SU-DHL-6 (cell line): Measurements from ENCODE around the gene ITGAE.
A peak's percentile ranks its signal among the peaks of the same experiment; 100 is the strongest.

Experiments used
- H2AFZ ChIP-seq: fragments of 200-600 bp; sonication (generic); 2 replicates; pipeline ENCODE4 v1.6.1; 2014; ENCODE audit warnings: low read depth, mild to moderate bottlenecking, moderate library complexity, mixed read lengths, antibody characterized with exemption, low read length; ENCODE audit not compliant: severe bottlenecking
- H3F3A ChIP-seq: fragments of 200-600 bp; shearing (Covaris generic); 2 replicates; pipeline ENCODE4 v1.6.0; 2016; ENCODE audit warnings: antibody characterized with exemption, mild to moderate bottlenecking; ENCODE audit not compliant: insufficient read depth
- H3K27ac ChIP-seq: fragments of 200-600 bp; sonication (generic); 2 replicates; pipeline ENCODE4 v1.5.1; 2016; ENCODE audit warnings: low read depth, mild to moderate bottlenecking, low read length, moderate library complexity, mixed read lengths
- H3K27me3 ChIP-seq: fragments of 200-600 bp; sonication (generic), shearing (Covaris generic); 2 replicates; pipeline ENCODE4 v1.6.0; 2014; ENCODE audit warnings: mild to moderate bottlenecking, low read length
- H3K36me3 ChIP-seq: fragments of 200-600 bp; sonication (generic); 2 replicates; pipeline ENCODE4 v1.6.1; 2014; ENCODE audit warnings: mild to moderate bottlenecking, low read length, mixed read lengths
- H3K4me2 ChIP-seq: fragments of 300-600, 200-600 bp; shearing (Covaris generic), sonication (generic); 2 replicates; pipeline ENCODE4 v1.6.0; 2014; ENCODE audit warnings: low read length, low read depth, mild to moderate bottlenecking; ENCODE audit not compliant: poor library complexity, severe bottlenecking
- H3K4me3 ChIP-seq: fragments of 200-600 bp; sonication (generic); 2 replicates; pipeline ENCODE4 v1.5.1; 2014; ENCODE audit warnings: antibody characterized with exemption, low read length, mild to moderate bottlenecking, mixed read lengths; ENCODE audit not compliant: insufficient read depth, poor library complexity, severe bottlenecking
- H3K79me2 ChIP-seq: fragments of 200-600 bp; sonication (generic); 2 replicates; pipeline ENCODE4 v1.6.1; 2014; ENCODE audit warnings: mild to moderate bottlenecking, low read length, moderate library complexity; ENCODE audit not compliant: insufficient read depth
- H3K9ac ChIP-seq: fragments of 200-600 bp; sonication (generic); 2 replicates; pipeline ENCODE4 v1.7.0; 2014; ENCODE audit warnings: mild to moderate bottlenecking, low read length
- H3K9me2 ChIP-seq: fragments of 200-600 bp; sonication (generic); replicated peaks from 2 replicates; pipeline ENCODE4 v1.6.1; 2014; ENCODE audit warnings: low read length; ENCODE audit not compliant: insufficient read depth
- H3K9me3 ChIP-seq: fragments of 200-600 bp; sonication (generic); 2 replicates; pipeline ENCODE4 v1.6.1; 2014; ENCODE audit warnings: low read length, mixed read lengths; ENCODE audit not compliant: insufficient read depth
- H4K20me1 ChIP-seq: fragments of 200-600 bp; sonication (generic); 2 replicates; pipeline ENCODE4 v1.6.1; 2014; ENCODE audit warnings: low read depth, mild to moderate bottlenecking, antibody characterized with exemption, low read length, moderate library complexity, mixed read lengths
- CTCF ChIP-seq: fragments of 200-600 bp; sonication (generic); IDR thresholded peaks from one replicate; pipeline ENCODE4 v1.5.1; 2017; ENCODE audit warnings: antibody characterized with exemption, mild to moderate bottlenecking, low read length, moderate library complexity; ENCODE audit not compliant: insufficient read depth, poor library complexity, severe bottlenecking
- EZH2phosphoT487 ChIP-seq: fragments of 200-600 bp; sonication (generic), shearing (Covaris generic); conservative IDR thresholded peaks from 2 replicates; pipeline ENCODE4 v1.6.1; 2018; ENCODE audit warnings: mild to moderate bottlenecking, antibody characterized with exemption, low read length, moderate library complexity, mixed read lengths

Gene ITGAE

GRCh38 chr17:3828852-3829232 lies 27.9 kb upstream of the ITGAE start:
- no peaks in the 10 kb centered on the region for H3K9me2 ChIP-seq
- H3K4me3 ChIP-seq: no peak overlapping the region
- H3F3A ChIP-seq: peaks cover 9% of the 10 kb centered on the region
- no peaks in the 10 kb centered on the region for H3K79me2 ChIP-seq
- H3K9me3 ChIP-seq: no peaks in the 10 kb centered on the region
- H3K27ac ChIP-seq: no peak overlapping the region
- no peaks in the 10 kb centered on the region for H3K27me3 ChIP-seq
- no peaks in the 10 kb centered on the region for H4K20me1 ChIP-seq
- peaks cover 12% of the 10 kb centered on the region; the same call in 1 of the 2 replicates for H3K36me3 ChIP-seq
- TF ChIP-seq CTCF: no peak
- TF ChIP-seq EZH2phosphoT487: no peak
- no peak overlapping the region for H2AFZ ChIP-seq
- H3K4me2 ChIP-seq: no peak overlapping the region
- H3K9ac ChIP-seq: no peak overlapping the region

GRCh38 chr17:3828151-3828851 lies 27.3 kb upstream of the ITGAE start:
- TF ChIP-seq CTCF (no peak), EZH2phosphoT487 (no peak)
- Histone ChIP-seq H3K27me3 (no peaks in the 10 kb centered on the region), H2AFZ (no peak overlapping the region), H3K9ac (no peak overlapping the region), H3F3A (peaks cover 9% of the 10 kb centered on the region), H3K9me3 (no peaks in the 10 kb centered on the region), H3K36me3 (peaks cover 12% of the 10 kb centered on the region; the same call in 1 of the 2 replicates), H3K4me3 (no peak overlapping the region), H4K20me1 (no peaks in the 10 kb centered on the region), H3K9me2 (no peaks in the 10 kb centered on the region), H3K79me2 (no peaks in the 10 kb centered on the region), H3K27ac (no peak overlapping the region), H3K4me2 (no peak overlapping the region)

- no peaks in the 10 kb centered on the region for H3K79me2 ChIP-seq
- no peak overlapping the region for H3K4me3 ChIP-seq
- H3F3A ChIP-seq: peaks cover 9% of the 10 kb centered on the region
- no peaks in the 10 kb centered on the region for H3K27me3 ChIP-seq
- H3K4me2 ChIP-seq: no peak overlapping the region
- H3K27ac ChIP-seq: no peak overlapping the region
- H3K9ac ChIP-seq: no peak overlapping the region
- H3K36me3 ChIP-seq: peaks cover 17% of the 10 kb centered on the region; the same call in 1 of the 2 replicates
- no peaks in the 10 kb centered on the region for H4K20me1 ChIP-seq
- H2AFZ ChIP-seq: no peak overlapping the region
- TF ChIP-seq EZH2phosphoT487 (no peak), CTCF (peak; percentile 66)
- H3K9me2 ChIP-seq: no peaks in the 10 kb centered on the region
- no peaks in the 10 kb centered on the region for H3K9me3 ChIP-seq
Observed at GRCh38 chr17:3827124-3827773, 26.3 kb upstream of the ITGAE start.
